Suprapubic skin (tissue), 4 donors: ENCODE results near the gene TRAPPC1. TPM values are rescaled to one million over a fixed set of nuclear protein-coding genes. Genes with fewer than 3 reads are reported as not detected.

Experiments
- DNase-seq, 2 donors: peaks; one replicate each; pipeline ENCODE4 v3.0.0-alpha.2; 2019; ENCODE audit warnings: low spot score in 2 of 2
- H3K27ac ChIP-seq: fragments of 200-600 bp; sonication (generic); one replicate; pipeline ENCODE4 v1.5.1; 2019
- H3K27me3 ChIP-seq: fragments of 200-600 bp; sonication (generic); one replicate; pipeline ENCODE4 v1.5.1; 2019
- H3K36me3 ChIP-seq: fragments of 200-600 bp; sonication (generic); one replicate; pipeline ENCODE4 v1.5.1; 2019
- H3K4me1 ChIP-seq: fragments of 200-600 bp; sonication (generic); one replicate; pipeline ENCODE4 v1.5.1; 2019
- H3K4me3 ChIP-seq: fragments of 200-600 bp; sonication (generic); one replicate; pipeline ENCODE4 v1.5.1; 2019; ENCODE audit warnings: mild to moderate bottlenecking
- H3K9me3 ChIP-seq: fragments of 200-600 bp; sonication (generic); one replicate; pipeline ENCODE4 v1.5.1; 2019
- CTCF ChIP-seq, 2 donors: fragments of 200-600 bp in 1 of 2; fragments of 450-650 bp in 1 of 2; sonication (generic) in 1 of 2; IDR thresholded peaks; one replicate each; pipeline ENCODE4 v1.5.1; 2016 to 2019; ENCODE audit warnings: antibody characterized with exemption in 2 of 2, mild to moderate bottlenecking in 1 of 2, moderate library complexity in 1 of 2
- EP300 ChIP-seq: sonication (generic); formaldehyde crosslinking; IDR thresholded peaks from one replicate; pipeline ENCODE4 v1.6.1; 2017; ENCODE audit warnings: antibody characterized with exemption
- POLR2A ChIP-seq, 2 donors: fragments of 450-650 bp; IDR thresholded peaks; one replicate each; pipeline ENCODE4 v1.6.1; 2017; ENCODE audit warnings: antibody characterized with exemption in 2 of 2, mild to moderate bottlenecking in 2 of 2, moderate library complexity in 2 of 2
- POLR2AphosphoS5 ChIP-seq, 3 donors: sonication (generic); formaldehyde crosslinking; IDR thresholded peaks; one replicate each; pipeline ENCODE4 v1.6.1; 2017; ENCODE audit warnings: antibody characterized with exemption in 3 of 3
- WGBS: methylation state at CpG from one replicate; pipeline ENCODE4 v1.1.5; 2018; 5-methylcytosine and 5-hydroxymethylcytosine counted together
- total RNA-seq, 4 donors: library from RNA; depleted of rRNA; stranded (reverse); fragments of >200 nt; gene quantifications; one replicate each; pipeline ENCODE4 v1.1.0, GENCODE V29; 2016

Gene TRAPPC1
- total RNA-seq, 4 donors from 2014 or later, result 39.4 to 64.1 (median 46.2) TPM

- peaks cover 62% of the 10 kb centered on the region for H3K36me3 ChIP-seq
- DNase-seq, result no peak
- TF ChIP-seq CTCF (IDR thresholded peaks at IDR 0.05), result no peak
- no peak for TF ChIP-seq POLR2A (IDR thresholded peaks at IDR 0.05)
- no peak for TF ChIP-seq EP300
- TF ChIP-seq POLR2AphosphoS5 (IDR thresholded peaks at IDR 0.05), result no peak
- WGBS, result 70% methylated on average over 9 of the region's 9 CpGs
- H3K27ac ChIP-seq, result no peak overlapping the region
- no peaks in the 10 kb centered on the region for H3K27me3 ChIP-seq
- no peaks in the 10 kb centered on the region for H3K9me3 ChIP-seq
- H3K4me1 ChIP-seq, result peaks cover 26% of the 10 kb centered on the region
- H3K4me3 ChIP-seq, result no peak overlapping the region
Measured at GRCh38 chr17:7911116-7911515, 20.6 kb downstream of the TRAPPC1 start.

GRCh38 chr17:7910711-7911110 is 21.0 kb downstream of the TRAPPC1 start:
- no peak overlapping the region for H3K27ac ChIP-seq
- WGBS, result 90% methylated on average over 13 of the region's 13 CpGs
- H3K4me1 ChIP-seq, result peaks cover 24% of the 10 kb centered on the region
- H3K4me3 ChIP-seq, result no peak overlapping the region
- no peak for DNase-seq
- H3K27me3 ChIP-seq, result no peaks in the 10 kb centered on the region
- peaks cover 66% of the 10 kb centered on the region for H3K36me3 ChIP-seq
- TF ChIP-seq POLR2A (IDR thresholded peaks at IDR 0.05), result no peak
- no peaks in the 10 kb centered on the region for H3K9me3 ChIP-seq

GRCh38 chr17:7910281-7910680 is 21.5 kb downstream of the TRAPPC1 start:
- DNase-seq, result no peak
- TF ChIP-seq POLR2A (IDR thresholded peaks at IDR 0.05), result no peak
- no peak for TF ChIP-seq EP300
- no peak for TF ChIP-seq CTCF (IDR thresholded peaks at IDR 0.05)
- no peak for TF ChIP-seq POLR2AphosphoS5 (IDR thresholded peaks at IDR 0.05)
- Histone ChIP-seq H3K9me3 (no peaks in the 10 kb centered on the region), H3K4me1 (peaks cover 20% of the 10 kb centered on the region), H3K36me3 (peaks cover 69% of the 10 kb centered on the region), H3K27me3 (no peaks in the 10 kb centered on the region), H3K27ac (no peak overlapping the region), H3K4me3 (no peak overlapping the region)
- WGBS, result 94% methylated on average over 15 of the region's 15 CpGs

GRCh38 chr17:7909089-7909488 is 22.7 kb downstream of the TRAPPC1 start:
- Histone ChIP-seq H3K4me3 (no peak overlapping the region), H3K9me3 (no peaks in the 10 kb centered on the region), H3K4me1 (peaks cover 8% of the 10 kb centered on the region), H3K36me3 (peaks cover 81% of the 10 kb centered on the region), H3K27me3 (no peaks in the 10 kb centered on the region), H3K27ac (no peak overlapping the region)
- no peak for DNase-seq
- TF ChIP-seq POLR2AphosphoS5 (IDR thresholded peaks at IDR 0.05), result no peak
- TF ChIP-seq CTCF (IDR thresholded peaks at IDR 0.05), result no peak
- WGBS, result 92% methylated on average over 15 of the region's 29 CpGs

GRCh38 chr17:7903154-7904103 is 28.3 kb downstream of the TRAPPC1 start:
- Histone ChIP-seq H3K27me3 (no peaks in the 10 kb centered on the region), H3K27ac (no peak overlapping the region), H3K9me3 (no peaks in the 10 kb centered on the region), H3K4me1 (no peaks in the 10 kb centered on the region), H3K4me3 (no peak overlapping the region), H3K36me3 (peaks cover 98% of the 10 kb centered on the region)
- 78% methylated on average over 22 of the region's 22 CpGs for WGBS
- no peak for TF ChIP-seq POLR2A (IDR thresholded peaks at IDR 0.05)
- no peak for TF ChIP-seq EP300
- no peak for TF ChIP-seq POLR2AphosphoS5 (IDR thresholded peaks at IDR 0.05)
- TF ChIP-seq CTCF (IDR thresholded peaks at IDR 0.05), result no peak
- DNase-seq, result peak in 1 of 2 donors; percentile 36
